GM23338 (cell line): ENCODE results near the gene SLC45A2.

Experiments
- CTCF ChIP-seq, 2 experiments: fragments of 200-600 bp in 1 of 2; sonication (generic) in 1 of 2; conservative IDR thresholded peaks; 2 replicates each; pipeline versions ENCODE4 v1.5.1 to v1.6.1; 2016 to 2017; ENCODE audit warnings: antibody characterized with exemption in 2 of 2, low read depth in 2 of 2, mild to moderate bottlenecking in 2 of 2, moderate library complexity in 1 of 2
- POLR2AphosphoS5 ChIP-seq: IDR thresholded peaks from 2 replicates; pipeline ENCODE4 v1.6.1; 2016; ENCODE audit warnings: antibody characterized with exemption, low read depth

- no peak for TF ChIP-seq POLR2AphosphoS5
- no peak for TF ChIP-seq CTCF (conservative IDR thresholded peaks at IDR 0.05; ENCODE audit: low read depth in 2 of 2)
Observed at GRCh38 chr5:33995865-33996264, 11.4 kb upstream of the SLC45A2 start.
